Kidney (tissue), 14 donors: ENCODE results near the gene TSHZ2. TPM values are rescaled to one million over a fixed set of nuclear protein-coding genes. Genes with fewer than 3 reads are reported as not detected.

Experiments
- DNase-seq, 5 donors: peaks; one replicate each; pipeline ENCODE4 v3.0.0-alpha.2; 2013 to 2020
- FAIRE-seq: peaks from 2 replicates; lab custom pipeline; 2012; peaks lifted over from hg19 to GRCh38; lab: Jason Lieb, UNC
- H3K27ac ChIP-seq, 2 donors: one replicate each; pipeline ENCODE4 v1.7.0; 2013; ENCODE audit warnings: low read depth in 2 of 2, low read length in 2 of 2, inconsistent platforms in 1 of 2
- H3K27me3 ChIP-seq: one replicate; pipeline ENCODE4 v1.7.1; 2013; ENCODE audit warnings: low read length, inconsistent platforms; ENCODE audit not compliant: control insufficient read depth, insufficient read depth
- H3K36me3 ChIP-seq, 3 donors: one replicate each; pipeline versions ENCODE4 v1.7.0 to v1.7.1; 2013; ENCODE audit warnings: low read length in 3 of 3, control low read depth in 1 of 3, inconsistent platforms in 1 of 3; ENCODE audit not compliant: insufficient read depth in 3 of 3, control insufficient read depth in 2 of 3
- H3K4me1 ChIP-seq, 3 donors: one replicate each; pipeline versions ENCODE4 v1.7.0 to v1.7.1; 2013; ENCODE audit warnings: low read length in 3 of 3, inconsistent platforms in 1 of 3, low read depth in 1 of 3; ENCODE audit not compliant: control insufficient read depth in 2 of 3, insufficient read depth in 2 of 3
- H3K4me3 ChIP-seq, 3 donors: one replicate each; pipeline versions ENCODE4 v1.7.0 to v1.8.1; 2013; ENCODE audit warnings: low read length in 3 of 3, control low read depth in 1 of 3, inconsistent platforms in 1 of 3
- H3K9ac ChIP-seq, 3 donors: one replicate each; pipeline versions ENCODE4 v1.7.0 to v1.7.1; 2013; ENCODE audit warnings: low read length in 3 of 3, control low read depth in 1 of 3, inconsistent platforms in 1 of 3
- H3K9me3 ChIP-seq, 3 donors: one replicate each; pipeline versions ENCODE4 v1.7.0 to v1.7.1; 2013; ENCODE audit warnings: low read length in 3 of 3, control low read depth in 1 of 3, inconsistent platforms in 1 of 3; ENCODE audit not compliant: control insufficient read depth in 2 of 3, insufficient read depth in 1 of 3
- intact Hi-C: fragments of 100-400 bp; cut with DNase I; formaldehyde crosslinking; loops from one replicate; pipeline ENCODE4 v1.11.1; 2022
- polyA plus RNA-seq: library from polyadenylated mRNA; stranded (reverse); fragments of 350-450 nt; fragmentation: Illumina TruSeq; extraction: RNeasy Lipid Tissue Mini Kit (QIAGEN cat#74804); gene quantifications from one replicate; pipeline ENCODE4 v1.2.3, GENCODE V29; 2014; ENCODE audit warnings: low read depth, low replicate concordance; ENCODE audit not compliant: insufficient read depth
- total RNA-seq: library from RNA; stranded (reverse); fragmentation: NEBNext Ultra II Directional; extraction: Animal tissue kit (Norgen Biotek cat#: 25700); gene quantifications from one replicate; pipeline ENCODE4 v1.2.1, GENCODE V29; 2021
- TF ChIP-seq, protein P1 (sequence below): IDR thresholded peaks from 3 replicates; pipeline ENCODE4 v1.5.1; 2012; ENCODE audit warnings: mild to moderate bottlenecking, moderate library complexity, borderline replicate concordance; ENCODE audit not compliant: insufficient read depth; ENCODE audit errors: extremely low read depth
- donor health status: control.
- donor health status: control.
- donor health status: control.
- donor health status: control.
- donor health status: control.
- donor health status: DM: yes; HTN: yes; CAD: no.
- donor health status: Normal renal cell carcinoma (clear cell type).

Gene TSHZ2
- total and polyA plus RNA-seq, 2 donors from 2014 or later, result 0.86 to 15.5 TPM

DNA sequence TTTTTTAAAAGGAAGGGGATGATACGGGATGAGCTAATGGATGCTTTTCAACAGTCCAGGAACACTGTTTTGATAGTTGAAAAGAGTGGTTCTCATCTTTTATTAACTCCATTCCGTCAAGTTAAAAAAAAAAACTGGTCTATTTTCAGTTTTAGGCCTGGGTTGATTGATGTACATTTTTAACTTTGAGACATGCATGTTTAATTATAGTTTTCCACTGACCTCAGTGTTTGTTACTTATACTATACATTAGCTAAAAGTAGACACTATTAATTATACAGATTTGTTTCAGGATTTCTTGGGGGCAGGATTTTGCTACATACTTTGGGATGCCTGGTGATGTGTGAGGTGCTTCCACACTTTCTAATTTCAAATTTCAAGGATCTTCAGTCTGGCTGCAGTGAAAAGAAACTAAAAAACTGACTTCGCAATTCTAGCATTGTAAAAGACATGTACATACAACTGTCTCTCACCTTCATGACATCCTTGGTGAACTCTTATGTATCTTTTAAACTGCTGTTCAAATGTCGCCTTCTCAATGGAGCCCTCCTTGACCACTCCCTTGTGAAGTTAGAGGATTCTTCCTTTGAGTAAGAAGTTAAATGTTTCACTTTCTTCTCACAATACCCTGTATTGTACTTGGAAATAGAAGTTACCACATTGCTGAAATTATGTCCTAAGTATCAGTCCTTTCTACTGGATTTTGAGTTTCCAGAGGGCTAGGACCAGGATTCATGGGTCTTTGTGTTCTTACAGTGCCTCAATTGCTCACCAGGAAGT lies 101.7 kb downstream of the TSHZ2 start:
- no peaks in the 10 kb centered on the region for H3K36me3 ChIP-seq
- H3K4me1 ChIP-seq, result peaks cover 0 to 3% (median 0%) of the 10 kb centered on the region in 3 donors
- no peak for FAIRE-seq
- intact Hi-C loops, result no loop called here
- no peak overlapping the region for H3K27ac ChIP-seq
- H3K27me3 ChIP-seq, result no peaks in the 10 kb centered on the region
- H3K4me3 ChIP-seq, result no peak overlapping the region
- TF ChIP-seq, protein P1, sequence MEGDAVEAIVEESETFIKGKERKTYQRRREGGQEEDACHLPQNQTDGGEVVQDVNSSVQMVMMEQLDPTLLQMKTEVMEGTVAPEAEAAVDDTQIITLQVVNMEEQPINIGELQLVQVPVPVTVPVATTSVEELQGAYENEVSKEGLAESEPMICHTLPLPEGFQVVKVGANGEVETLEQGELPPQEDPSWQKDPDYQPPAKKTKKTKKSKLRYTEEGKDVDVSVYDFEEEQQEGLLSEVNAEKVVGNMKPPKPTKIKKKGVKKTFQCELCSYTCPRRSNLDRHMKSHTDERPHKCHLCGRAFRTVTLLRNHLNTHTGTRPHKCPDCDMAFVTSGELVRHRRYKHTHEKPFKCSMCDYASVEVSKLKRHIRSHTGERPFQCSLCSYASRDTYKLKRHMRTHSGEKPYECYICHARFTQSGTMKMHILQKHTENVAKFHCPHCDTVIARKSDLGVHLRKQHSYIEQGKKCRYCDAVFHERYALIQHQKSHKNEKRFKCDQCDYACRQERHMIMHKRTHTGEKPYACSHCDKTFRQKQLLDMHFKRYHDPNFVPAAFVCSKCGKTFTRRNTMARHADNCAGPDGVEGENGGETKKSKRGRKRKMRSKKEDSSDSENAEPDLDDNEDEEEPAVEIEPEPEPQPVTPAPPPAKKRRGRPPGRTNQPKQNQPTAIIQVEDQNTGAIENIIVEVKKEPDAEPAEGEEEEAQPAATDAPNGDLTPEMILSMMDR, result no peak
- H3K9me3 ChIP-seq, result no peaks in the 10 kb centered on the region
- no peak overlapping the region for H3K9ac ChIP-seq
- DNase-seq, result no peak

DNA sequence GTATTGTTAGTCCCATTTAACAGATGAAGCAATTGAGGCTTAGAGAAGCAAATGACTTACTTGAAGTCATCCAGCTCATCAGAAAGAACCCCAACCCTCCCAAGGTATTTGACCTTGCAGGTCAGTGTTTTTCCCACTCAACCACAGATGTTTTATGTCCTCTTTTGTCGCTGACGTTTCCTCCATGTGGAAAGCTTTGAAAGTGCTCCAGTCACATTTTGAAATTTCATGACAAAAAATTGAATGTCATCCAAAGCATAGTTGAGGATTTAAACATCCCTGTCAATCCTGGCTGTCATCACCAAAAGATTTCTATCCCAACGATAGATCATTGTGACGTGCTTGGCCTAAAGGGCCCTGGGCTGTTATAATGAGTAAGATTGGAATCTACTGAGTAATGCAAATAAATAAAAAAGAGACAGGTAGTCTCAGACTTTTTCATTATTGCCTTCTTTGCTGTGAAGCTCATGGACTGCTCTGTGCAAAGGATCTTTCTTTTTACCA lies 102.7 kb downstream of the TSHZ2 start:
- intact Hi-C loops, result no loop called here
- Histone ChIP-seq H3K27me3 (no peaks in the 10 kb centered on the region), H3K4me1 (peaks cover 0 to 3% (median 0%) of the 10 kb centered on the region in 3 donors), H3K4me3 (no peak overlapping the region), H3K36me3 (no peaks in the 10 kb centered on the region), H3K9me3 (no peaks in the 10 kb centered on the region), H3K27ac (no peak overlapping the region), H3K9ac (no peak overlapping the region)
- DNase-seq (peak in 1 of 5 donors; percentile 35), FAIRE-seq (no peak)
- TF ChIP-seq, protein P1, result no peak

DNA sequence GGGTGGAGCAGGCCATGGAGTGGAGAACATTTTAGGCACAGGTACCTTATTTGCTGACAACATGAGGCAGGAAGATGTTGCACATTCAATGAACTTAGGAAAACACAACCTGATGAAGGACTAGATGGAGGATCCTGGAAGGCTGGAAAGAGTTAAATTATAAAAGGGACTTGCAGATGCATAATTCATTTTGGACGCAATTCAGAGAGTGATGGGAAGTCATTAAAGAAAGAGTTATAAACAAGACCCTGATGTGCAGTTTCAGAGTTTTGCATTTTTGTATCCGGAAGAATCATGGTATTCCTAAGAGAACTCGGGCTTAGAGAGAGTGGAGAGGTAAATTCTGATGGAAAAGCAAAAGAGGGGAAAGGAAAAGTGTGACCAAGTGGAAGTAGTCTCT lies 104.5 kb downstream of the TSHZ2 start:
- no peaks in the 10 kb centered on the region for H3K36me3 ChIP-seq
- DNase-seq, result no peak
- H3K27ac ChIP-seq, result no peak overlapping the region
- intact Hi-C loops, result no loop called here
- TF ChIP-seq, protein P1, result no peak
- no peaks in the 10 kb centered on the region for H3K9me3 ChIP-seq
- no peak overlapping the region for H3K4me3 ChIP-seq
- no peak for FAIRE-seq
- H3K27me3 ChIP-seq, result no peaks in the 10 kb centered on the region
- no peaks in the 10 kb centered on the region for H3K4me1 ChIP-seq
- H3K9ac ChIP-seq, result no peak overlapping the region
